SK-MEL-5 (cell line): ENCODE data around the gene USP26. TPM values are rescaled to one million over a fixed set of nuclear protein-coding genes. Genes with fewer than 3 reads are reported as not detected.
"Not testable (repeated sequence)": the region's sequence is repeated elsewhere in the genome, so short reads cannot be mapped to it uniquely, and the experiment has no call there.

Source experiments
- DNase-seq: peaks from one replicate; pipeline ENCODE4 v3.0.0-alpha.2; 2016; ENCODE audit warnings: low read depth, low spot score
- in situ Hi-C: cut with HindIII; loops from 2 replicates; pipeline ENCODE4 v1.10.0; 2016; ENCODE audit warnings: low sequenced_read_pairs, high pct_unique_total_duplicates, low pct_unique_long_range_greater_than_20kb
- total RNA-seq: library from RNA; depleted of rRNA; stranded (reverse); fragments of >200 nt; shearing (Covaris generic); gene quantifications from 2 replicates; pipeline ENCODE4 v1.2.3, GENCODE V29; 2014

The USP26 gene
- total RNA-seq, 1 experiment from 2014 or later: not detected

GRCh38 chrX:133048751-133049150, 48.2 kb downstream of the USP26 start:
- in situ Hi-C loops: no loop called here
- no peak for DNase-seq

GRCh38 chrX:133046601-133047000, 50.3 kb downstream of the USP26 start:
- no peak for DNase-seq
- in situ Hi-C loops: no loop called here

GRCh38 chrX:133045986-133046385, 50.9 kb downstream of the USP26 start:
- in situ Hi-C loops: no loop called here
- peak; percentile 51 for DNase-seq

GRCh38 chrX:133044145-133044786, 52.6 kb downstream of the USP26 start:
- DNase-seq, in situ Hi-C loops: not testable (repeated sequence)

GRCh38 chrX:133042260-133042659, 54.6 kb downstream of the USP26 start:
- in situ Hi-C loops: no loop called here
- DNase-seq: no peak

GRCh38 chrX:133033010-133033409, 63.9 kb downstream of the USP26 start:
- DNase-seq: no peak
- in situ Hi-C loops: no loop called here

- no peak for DNase-seq
- in situ Hi-C loops: no loop called here
These were observed 78.7 kb downstream of the USP26 start for GRCh38 chrX:133018229-133018628.

GRCh38 chrX:133007458-133007857, 89.5 kb downstream of the USP26 start:
- in situ Hi-C loops: no loop called here

GRCh38 chrX:133005616-133006015, 91.3 kb downstream of the USP26 start:
- DNase-seq: no peak
- in situ Hi-C loops: no loop called here

More at GRCh38 chrX:133007458-133007857, 89.5 kb downstream of the USP26 start:
- DNase-seq: no peak

GRCh38 chrX:133005042-133005441, 91.9 kb downstream of the USP26 start:
- peak; percentile 43 for DNase-seq
- in situ Hi-C loops: no loop called here

- no peak for DNase-seq
- in situ Hi-C loops: no loop called here
These were observed 97.7 kb downstream of the USP26 start for GRCh38 chrX:132999209-132999608.

- in situ Hi-C loops: no loop called here
- DNase-seq: no peak
These were observed 106.1 kb downstream of the USP26 start for GRCh38 chrX:132990835-132991234.

GRCh38 chrX:132986556-132986955, 110.4 kb downstream of the USP26 start:
- in situ Hi-C loops: no loop called here
- no peak for DNase-seq

- no peak for DNase-seq
These were observed 112.8 kb downstream of the USP26 start for GRCh38 chrX:132984058-132984650.

GRCh38 chrX:132983496-132983895, 113.4 kb downstream of the USP26 start:
- in situ Hi-C loops: no loop called here
- DNase-seq: no peak

More at GRCh38 chrX:132984058-132984650, 112.8 kb downstream of the USP26 start:
- in situ Hi-C loops: no loop called here

- DNase-seq, in situ Hi-C loops: not testable (repeated sequence)
These were observed 116.9 kb downstream of the USP26 start for GRCh38 chrX:132980035-132980434.
